HepG2 (cell line): Measurements from ENCODE around the gene SLC16A3. TPM values are rescaled to one million over a fixed set of nuclear protein-coding genes. Genes with fewer than 3 reads are reported as not detected.

Source experiments
- ISL2 ChIP-seq: sonication (generic); formaldehyde crosslinking; IDR thresholded peaks from 2 replicates; pipeline ENCODE4 v1.5.0; 2020; ENCODE audit warnings: missing genetic modification reagents
- JARID2 ChIP-seq: sonication (generic); formaldehyde crosslinking; IDR thresholded peaks from 2 replicates; pipeline ENCODE4 v1.8.1; 2023; ENCODE audit warnings: missing genetic modification reagents, inconsistent platforms; ENCODE audit not compliant: insufficient replicate concordance
- KLF12 ChIP-seq: sonication (generic); formaldehyde crosslinking; IDR thresholded peaks from 2 replicates; pipeline ENCODE4 v1.4.0; 2020; ENCODE audit warnings: missing genetic modification reagents, borderline replicate concordance
- KMT2B ChIP-seq: IDR thresholded peaks from 2 replicates; pipeline ENCODE4 v1.6.1; 2016; ENCODE audit warnings: missing genetic modification reagents, missing compliant biosample characterization
- NFE2L1 ChIP-seq: sonication (generic); formaldehyde crosslinking; IDR thresholded peaks from 2 replicates; pipeline ENCODE4 v1.4.0; 2020; ENCODE audit warnings: missing genetic modification reagents, mild to moderate bottlenecking, borderline replicate concordance
- NFKBIZ ChIP-seq: IDR thresholded peaks from 2 replicates; pipeline ENCODE4 v1.6.1; 2018; ENCODE audit warnings: missing genetic modification reagents, missing compliant biosample characterization
- NFYC ChIP-seq: IDR thresholded peaks from 2 replicates; pipeline ENCODE4 v1.6.1; 2016; ENCODE audit warnings: missing genetic modification reagents, missing compliant biosample characterization
- NR3C1 ChIP-seq: sonication (generic); formaldehyde crosslinking; IDR thresholded peaks from 2 replicates; pipeline ENCODE4 v1.4.0; 2020; ENCODE audit warnings: missing genetic modification reagents
- RELA ChIP-seq: sonication (generic); formaldehyde crosslinking; IDR thresholded peaks from 2 replicates; pipeline ENCODE4 v1.4.0; 2020; ENCODE audit warnings: missing genetic modification reagents
- RFXAP ChIP-seq: sonication (generic); formaldehyde crosslinking; IDR thresholded peaks from 2 replicates; pipeline ENCODE4 v1.4.0; 2020; ENCODE audit warnings: missing genetic modification reagents, borderline replicate concordance
- RXRA ChIP-seq: sonication (generic); formaldehyde crosslinking; IDR thresholded peaks from 2 replicates; pipeline ENCODE4 v1.5.1; 2020; ENCODE audit warnings: missing genetic modification reagents
- SPEN ChIP-seq: sonication (generic); formaldehyde crosslinking; IDR thresholded peaks from 2 replicates; pipeline ENCODE4 v1.5.1; 2020; ENCODE audit warnings: low read depth, mild to moderate bottlenecking, missing genetic modification reagents
- ZNF34 ChIP-seq: sonication (generic); formaldehyde crosslinking; IDR thresholded peaks from 2 replicates; pipeline ENCODE4 v1.4.0; 2020; ENCODE audit warnings: mild to moderate bottlenecking, missing genetic modification reagents, borderline replicate concordance
- ZNF558 ChIP-seq: sonication (generic); formaldehyde crosslinking; IDR thresholded peaks from 2 replicates; pipeline ENCODE4 v1.9.0; 2022; ENCODE audit warnings: mild to moderate bottlenecking, missing genetic modification reagents, borderline replicate concordance
- ZNF572 ChIP-seq: sonication (generic); formaldehyde crosslinking; IDR thresholded peaks from 2 replicates; pipeline ENCODE4 v1.5.1; 2020; ENCODE audit warnings: mild to moderate bottlenecking, missing genetic modification reagents
- ZSCAN25 ChIP-seq: sonication (generic); formaldehyde crosslinking; IDR thresholded peaks from 2 replicates; pipeline ENCODE4 v1.8.0; 2022; ENCODE audit warnings: mild to moderate bottlenecking, missing genetic modification reagents
- polyA plus RNA-seq, 8 experiments: library from polyadenylated mRNA; depleted of rRNA in 3 of 8; stranded (reverse) in 7 of 8; unstranded in 1 of 8; fragments of >200 nt; fragmentation: Illumina TruSeq in 4 of 8; extraction: Trizol in 4 of 8; gene quantifications; 2 replicates each; pipeline versions ENCODE4 v1.2.1 to v1.2.3, GENCODE V29; 2011 to 2016; ENCODE audit warnings: low read depth in 4 of 8, missing spikeins in 1 of 8, mixed read lengths in 1 of 8; ENCODE audit not compliant: insufficient read depth in 1 of 8
- total RNA-seq, 5 experiments: library from RNA; depleted of rRNA; stranded (reverse); fragments of >200 nt; fragmentation: Illumina TruSeq; extraction: Trizol; gene quantifications; 2 replicates each; pipeline ENCODE4 v1.2.3, GENCODE V29; 2016; ENCODE audit warnings: low read depth in 1 of 5
- TF ChIP-seq, protein P1 (sequence below): IDR thresholded peaks from 2 replicates; pipeline ENCODE4 v1.6.1; 2016
- TF ChIP-seq, protein P2 (sequence below): sonication (generic); formaldehyde crosslinking; IDR thresholded peaks from 2 replicates; pipeline ENCODE4 v1.4.0; 2020; ENCODE audit warnings: missing genetic modification reagents
- TF ChIP-seq, protein P3 (sequence below): sonication (generic); formaldehyde crosslinking; IDR thresholded peaks from 2 replicates; pipeline ENCODE4 v1.8.1; 2023; ENCODE audit warnings: mild to moderate bottlenecking, missing genetic modification reagents
- TF ChIP-seq, protein P4 (sequence below): sonication (generic); formaldehyde crosslinking; IDR thresholded peaks from 2 replicates; pipeline ENCODE4 v1.4.0; 2020; ENCODE audit warnings: missing genetic modification reagents
- TF ChIP-seq, protein P5 (sequence below): sonication (generic); formaldehyde crosslinking; IDR thresholded peaks from 2 replicates; pipeline ENCODE4 v1.4.0; 2020; ENCODE audit warnings: missing genetic modification reagents, borderline replicate concordance
- TF ChIP-seq, protein P6 (sequence below): sonication (generic); formaldehyde crosslinking; IDR thresholded peaks from 2 replicates; pipeline ENCODE4 v1.4.0; 2020; ENCODE audit warnings: missing genetic modification reagents; ENCODE audit errors: not compliant biosample characterization

The SLC16A3 gene
- total and polyA plus RNA-seq, 2 of the 13 experiments (the other 11 are each of a cell fraction or from before 2014, with no cell fraction given), result 242 to 349 TPM

DNA sequence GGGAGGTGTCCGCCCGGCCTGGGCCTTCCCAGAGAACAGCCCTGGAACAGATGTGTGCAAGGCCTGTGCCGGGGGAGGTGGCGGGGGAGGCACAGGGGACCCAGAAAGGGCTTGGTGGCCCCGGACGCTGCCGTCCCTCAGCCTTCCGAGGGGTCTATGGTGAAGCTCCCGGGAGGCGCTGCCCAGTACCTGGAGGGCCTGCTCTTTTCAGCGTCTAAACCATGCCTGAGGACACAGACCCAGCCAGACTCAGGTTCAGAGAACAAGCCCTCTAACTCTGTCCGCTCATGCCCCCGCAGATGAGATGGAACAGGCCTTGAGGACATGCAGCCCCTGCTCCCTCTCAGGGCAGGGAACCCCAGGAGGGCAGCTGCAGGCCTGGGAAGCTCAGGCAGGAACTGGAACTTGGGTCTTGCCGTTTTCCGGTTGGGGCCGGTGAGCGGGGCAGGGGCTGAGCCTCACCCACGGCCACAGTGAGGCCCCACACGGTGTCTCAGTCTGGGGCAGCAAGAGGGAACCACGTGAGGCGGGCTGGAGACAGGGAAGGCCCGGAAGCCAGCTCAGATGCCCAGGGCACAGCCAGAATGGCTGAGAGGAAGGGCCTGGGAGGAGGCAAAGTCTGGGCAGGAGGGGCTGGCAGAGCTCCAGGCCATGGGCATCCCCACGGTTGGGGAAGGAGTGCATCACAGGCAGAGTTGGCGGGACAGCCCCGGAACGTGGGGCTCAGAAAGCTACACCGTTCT lies 12.5 kb downstream of the SLC16A3 start (continued):
- TF ChIP-seq, protein P1, sequence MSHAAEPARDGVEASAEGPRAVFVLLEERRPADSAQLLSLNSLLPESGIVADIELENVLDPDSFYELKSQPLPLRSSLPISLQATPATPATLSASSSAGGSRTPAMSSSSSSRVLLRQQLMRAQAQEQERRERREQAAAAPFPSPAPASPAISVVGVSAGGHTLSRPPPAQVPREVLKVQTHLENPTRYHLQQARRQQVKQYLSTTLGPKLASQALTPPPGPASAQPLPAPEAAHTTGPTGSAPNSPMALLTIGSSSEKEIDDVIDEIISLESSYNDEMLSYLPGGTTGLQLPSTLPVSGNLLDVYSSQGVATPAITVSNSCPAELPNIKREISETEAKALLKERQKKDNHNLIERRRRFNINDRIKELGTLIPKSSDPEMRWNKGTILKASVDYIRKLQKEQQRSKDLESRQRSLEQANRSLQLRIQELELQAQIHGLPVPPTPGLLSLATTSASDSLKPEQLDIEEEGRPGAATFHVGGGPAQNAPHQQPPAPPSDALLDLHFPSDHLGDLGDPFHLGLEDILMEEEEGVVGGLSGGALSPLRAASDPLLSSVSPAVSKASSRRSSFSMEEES, result peak; percentile 81
- TF ChIP-seq ZNF572 (CRISPR knock-in tag), result 0 out of 2 replicates have a peak, but pooled peaks have one; percentile 79
- TF ChIP-seq, protein P2, sequence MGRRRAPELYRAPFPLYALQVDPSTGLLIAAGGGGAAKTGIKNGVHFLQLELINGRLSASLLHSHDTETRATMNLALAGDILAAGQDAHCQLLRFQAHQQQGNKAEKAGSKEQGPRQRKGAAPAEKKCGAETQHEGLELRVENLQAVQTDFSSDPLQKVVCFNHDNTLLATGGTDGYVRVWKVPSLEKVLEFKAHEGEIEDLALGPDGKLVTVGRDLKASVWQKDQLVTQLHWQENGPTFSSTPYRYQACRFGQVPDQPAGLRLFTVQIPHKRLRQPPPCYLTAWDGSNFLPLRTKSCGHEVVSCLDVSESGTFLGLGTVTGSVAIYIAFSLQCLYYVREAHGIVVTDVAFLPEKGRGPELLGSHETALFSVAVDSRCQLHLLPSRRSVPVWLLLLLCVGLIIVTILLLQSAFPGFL (CRISPR knock-in tag), result peak; percentile 60; the same call in 1 of the 2 replicates
- no peak for TF ChIP-seq RELA (CRISPR knock-in tag)
- TF ChIP-seq ZSCAN25, result no peak; the same call in 1 of the 2 replicates
- TF ChIP-seq ZNF558, result peak; percentile 80; the same call in 1 of the 2 replicates
- TF ChIP-seq RXRA (CRISPR knock-in tag), result peak; percentile 82
- peak; percentile 70 for TF ChIP-seq ISL2 (CRISPR knock-in tag)
- peak; percentile 65 for TF ChIP-seq RFXAP
- no peak for TF ChIP-seq NR3C1 (CRISPR knock-in tag)
- TF ChIP-seq, protein P3, sequence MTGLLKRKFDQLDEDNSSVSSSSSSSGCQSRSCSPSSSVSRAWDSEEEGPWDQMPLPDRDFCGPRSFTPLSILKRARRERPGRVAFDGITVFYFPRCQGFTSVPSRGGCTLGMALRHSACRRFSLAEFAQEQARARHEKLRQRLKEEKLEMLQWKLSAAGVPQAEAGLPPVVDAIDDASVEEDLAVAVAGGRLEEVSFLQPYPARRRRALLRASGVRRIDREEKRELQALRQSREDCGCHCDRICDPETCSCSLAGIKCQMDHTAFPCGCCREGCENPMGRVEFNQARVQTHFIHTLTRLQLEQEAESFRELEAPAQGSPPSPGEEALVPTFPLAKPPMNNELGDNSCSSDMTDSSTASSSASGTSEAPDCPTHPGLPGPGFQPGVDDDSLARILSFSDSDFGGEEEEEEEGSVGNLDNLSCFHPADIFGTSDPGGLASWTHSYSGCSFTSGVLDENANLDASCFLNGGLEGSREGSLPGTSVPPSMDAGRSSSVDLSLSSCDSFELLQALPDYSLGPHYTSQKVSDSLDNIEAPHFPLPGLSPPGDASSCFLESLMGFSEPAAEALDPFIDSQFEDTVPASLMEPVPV (CRISPR knock-in tag), result no peak
- TF ChIP-seq, protein P4, sequence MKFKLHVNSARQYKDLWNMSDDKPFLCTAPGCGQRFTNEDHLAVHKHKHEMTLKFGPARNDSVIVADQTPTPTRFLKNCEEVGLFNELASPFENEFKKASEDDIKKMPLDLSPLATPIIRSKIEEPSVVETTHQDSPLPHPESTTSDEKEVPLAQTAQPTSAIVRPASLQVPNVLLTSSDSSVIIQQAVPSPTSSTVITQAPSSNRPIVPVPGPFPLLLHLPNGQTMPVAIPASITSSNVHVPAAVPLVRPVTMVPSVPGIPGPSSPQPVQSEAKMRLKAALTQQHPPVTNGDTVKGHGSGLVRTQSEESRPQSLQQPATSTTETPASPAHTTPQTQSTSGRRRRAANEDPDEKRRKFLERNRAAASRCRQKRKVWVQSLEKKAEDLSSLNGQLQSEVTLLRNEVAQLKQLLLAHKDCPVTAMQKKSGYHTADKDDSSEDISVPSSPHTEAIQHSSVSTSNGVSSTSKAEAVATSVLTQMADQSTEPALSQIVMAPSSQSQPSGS (CRISPR knock-in tag), result peak; percentile 67
- no peak for TF ChIP-seq JARID2 (CRISPR knock-in tag)
- no peak for TF ChIP-seq SPEN (CRISPR knock-in tag)
- no peak for TF ChIP-seq NFKBIZ (CRISPR knock-in tag)
- no peak for TF ChIP-seq NFE2L1 (CRISPR knock-in tag)
- peak; percentile 34; the same call in 1 of the 2 replicates for TF ChIP-seq NFYC
- TF ChIP-seq, protein P5, sequence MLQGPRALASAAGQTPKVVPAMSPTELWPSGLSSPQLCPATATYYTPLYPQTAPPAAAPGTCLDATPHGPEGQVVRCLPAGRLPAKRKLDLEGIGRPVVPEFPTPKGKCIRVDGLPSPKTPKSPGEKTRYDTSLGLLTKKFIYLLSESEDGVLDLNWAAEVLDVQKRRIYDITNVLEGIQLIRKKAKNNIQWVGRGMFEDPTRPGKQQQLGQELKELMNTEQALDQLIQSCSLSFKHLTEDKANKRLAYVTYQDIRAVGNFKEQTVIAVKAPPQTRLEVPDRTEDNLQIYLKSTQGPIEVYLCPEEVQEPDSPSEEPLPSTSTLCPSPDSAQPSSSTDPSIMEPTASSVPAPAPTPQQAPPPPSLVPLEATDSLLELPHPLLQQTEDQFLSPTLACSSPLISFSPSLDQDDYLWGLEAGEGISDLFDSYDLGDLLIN (CRISPR knock-in tag), result no peak
- no peak for TF ChIP-seq ZNF34 (CRISPR knock-in tag)
- TF ChIP-seq, protein P6, sequence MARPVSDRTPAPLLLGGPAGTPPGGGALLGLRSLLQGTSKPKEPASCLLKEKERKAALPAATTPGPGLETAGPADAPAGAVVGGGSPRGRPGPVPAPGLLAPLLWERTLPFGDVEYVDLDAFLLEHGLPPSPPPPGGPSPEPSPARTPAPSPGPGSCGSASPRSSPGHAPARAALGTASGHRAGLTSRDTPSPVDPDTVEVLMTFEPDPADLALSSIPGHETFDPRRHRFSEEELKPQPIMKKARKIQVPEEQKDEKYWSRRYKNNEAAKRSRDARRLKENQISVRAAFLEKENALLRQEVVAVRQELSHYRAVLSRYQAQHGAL (CRISPR knock-in tag), result peak; percentile 96
- peak; percentile 85; the same call in 1 of the 2 replicates for TF ChIP-seq KLF12 (CRISPR knock-in tag)
- TF ChIP-seq KMT2B (CRISPR knock-in tag), result peak; percentile 76
